HepG2 (cell line): Measurements from ENCODE around the gene BAZ1B. TPM values are rescaled to one million over a fixed set of nuclear protein-coding genes. Genes with fewer than 3 reads are reported as not detected.
A peak's percentile ranks its signal among the peaks of the same experiment; 100 is the strongest.

Experiments used
- AGO2 ChIP-seq: fragments of 200-400 bp; formaldehyde crosslinking; optimal IDR thresholded peaks from 2 replicates; pipeline ENCODE3; 2017; ENCODE audit warnings: mild to moderate bottlenecking, low read depth, low read length, moderate library complexity
- PHF8 ChIP-seq: sonication (generic); formaldehyde crosslinking; IDR thresholded peaks from 2 replicates; pipeline ENCODE4 v1.5.0; 2020; ENCODE audit warnings: missing genetic modification reagents
- RFX5 ChIP-seq: IDR thresholded peaks from 2 replicates; pipeline ENCODE4 v1.6.1; 2011; ENCODE audit warnings: low read depth, low read length, improper control_type of control experiment
- SRY ChIP-seq: sonication (generic); formaldehyde crosslinking; IDR thresholded peaks from 2 replicates; pipeline ENCODE4 v1.8.0; 2022; ENCODE audit warnings: mild to moderate bottlenecking, missing genetic modification reagents
- ZFP36L1 ChIP-seq: sonication (generic); formaldehyde crosslinking; IDR thresholded peaks from 2 replicates; pipeline ENCODE4 v1.8.0; 2022; ENCODE audit warnings: mild to moderate bottlenecking, missing genetic modification reagents, moderate library complexity
- ZNF138 ChIP-seq: sonication (generic); formaldehyde crosslinking; IDR thresholded peaks from 2 replicates; pipeline ENCODE4 v1.5.0; 2020; ENCODE audit warnings: mild to moderate bottlenecking, low read depth, missing genetic modification reagents
- polyA plus RNA-seq, 8 experiments: library from polyadenylated mRNA; depleted of rRNA in 3 of 8; stranded (reverse) in 7 of 8; unstranded in 1 of 8; fragments of >200 nt; fragmentation: Illumina TruSeq in 4 of 8; extraction: Trizol in 4 of 8; gene quantifications; 2 replicates each; pipeline versions ENCODE4 v1.2.1 to v1.2.3, GENCODE V29; 2011 to 2016; ENCODE audit warnings: low read depth in 4 of 8, missing spikeins in 1 of 8, mixed read lengths in 1 of 8; ENCODE audit not compliant: insufficient read depth in 1 of 8
- total RNA-seq, 5 experiments: library from RNA; depleted of rRNA; stranded (reverse); fragments of >200 nt; fragmentation: Illumina TruSeq; extraction: Trizol; gene quantifications; 2 replicates each; pipeline ENCODE4 v1.2.3, GENCODE V29; 2016; ENCODE audit warnings: low read depth in 1 of 5
- TF ChIP-seq, protein P1 (sequence below), 2 experiments: sonication (generic) in 1 of 2; formaldehyde crosslinking in 1 of 2; IDR thresholded peaks; 2 replicates each; pipeline versions ENCODE4 v1.4.0 to v1.6.1; 2016 to 2020; ENCODE audit warnings: borderline replicate concordance in 1 of 2, low read depth in 1 of 2, mild to moderate bottlenecking in 1 of 2, missing genetic modification reagents in 1 of 2

BAZ1B gene
- total and polyA plus RNA-seq, 2 of the 13 experiments (the other 11 are each of a cell fraction or from before 2014, with no cell fraction given), result 18.6 to 69.4 TPM

DNA sequence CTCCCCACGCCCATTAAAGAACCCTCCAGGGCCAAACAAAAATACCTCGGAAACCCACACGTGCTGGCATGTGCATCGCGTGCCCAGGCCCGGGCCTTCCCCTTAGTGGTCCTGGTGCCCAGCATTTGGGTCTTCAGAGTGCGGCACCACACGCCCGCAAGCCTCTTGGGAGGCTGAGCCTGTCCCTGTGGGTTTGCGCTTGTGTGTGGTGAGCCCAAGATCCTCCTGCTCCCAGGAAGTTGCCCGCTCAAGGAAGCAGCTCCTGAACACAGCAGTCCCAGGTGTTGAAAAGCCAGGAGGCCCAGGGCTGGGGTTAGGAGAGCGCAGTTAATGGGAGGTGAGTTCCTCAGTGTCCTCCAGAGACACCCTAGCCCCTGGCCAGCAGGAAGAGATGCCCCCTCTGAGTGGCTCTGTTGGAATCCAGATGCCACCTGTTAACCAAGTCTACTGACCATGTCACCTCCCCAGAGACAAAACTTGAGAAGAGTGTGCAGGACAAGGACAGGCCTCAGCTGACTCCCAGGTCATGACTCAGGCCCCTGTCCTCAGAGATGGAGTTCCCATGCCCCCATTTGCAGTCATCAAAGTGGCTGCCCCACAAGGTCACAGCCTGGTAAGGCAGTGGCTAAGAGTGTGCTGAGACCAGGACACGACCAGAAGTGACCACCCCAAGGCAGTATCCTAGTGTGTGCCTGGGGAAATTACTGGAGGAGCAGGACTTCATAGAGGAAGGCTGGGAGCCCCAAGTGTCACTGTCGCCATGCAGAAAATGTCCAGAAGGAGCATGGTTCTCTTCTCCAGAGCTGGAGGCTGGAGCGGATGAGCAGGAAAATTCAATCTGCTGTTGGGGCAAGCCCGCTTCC lies 83.3 kb downstream of the BAZ1B start (continued):
- TF ChIP-seq AGO2 (peak; percentile 87), SRY (CRISPR knock-in tag) (0 out of 2 replicates have a peak, but pooled peaks have one; percentile 30), RFX5 (peak; percentile 71), ZFP36L1 (no peak), PHF8 (no peak), ZNF138 (no peak)
- TF ChIP-seq, protein P1, sequence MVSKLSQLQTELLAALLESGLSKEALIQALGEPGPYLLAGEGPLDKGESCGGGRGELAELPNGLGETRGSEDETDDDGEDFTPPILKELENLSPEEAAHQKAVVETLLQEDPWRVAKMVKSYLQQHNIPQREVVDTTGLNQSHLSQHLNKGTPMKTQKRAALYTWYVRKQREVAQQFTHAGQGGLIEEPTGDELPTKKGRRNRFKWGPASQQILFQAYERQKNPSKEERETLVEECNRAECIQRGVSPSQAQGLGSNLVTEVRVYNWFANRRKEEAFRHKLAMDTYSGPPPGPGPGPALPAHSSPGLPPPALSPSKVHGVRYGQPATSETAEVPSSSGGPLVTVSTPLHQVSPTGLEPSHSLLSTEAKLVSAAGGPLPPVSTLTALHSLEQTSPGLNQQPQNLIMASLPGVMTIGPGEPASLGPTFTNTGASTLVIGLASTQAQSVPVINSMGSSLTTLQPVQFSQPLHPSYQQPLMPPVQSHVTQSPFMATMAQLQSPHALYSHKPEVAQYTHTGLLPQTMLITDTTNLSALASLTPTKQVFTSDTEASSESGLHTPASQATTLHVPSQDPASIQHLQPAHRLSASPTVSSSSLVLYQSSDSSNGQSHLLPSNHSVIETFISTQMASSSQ (IDR thresholded peaks at IDR 0.05; ENCODE audit: low read depth), result no peak
- TF ChIP-seq, protein P1 (CRISPR knock-in tag; IDR thresholded peaks at IDR 0.05; ENCODE audit: borderline replicate concordance), result no peak
